Measurements from ENCODE around the gene RPS10.

RPS10 gene

DNA sequence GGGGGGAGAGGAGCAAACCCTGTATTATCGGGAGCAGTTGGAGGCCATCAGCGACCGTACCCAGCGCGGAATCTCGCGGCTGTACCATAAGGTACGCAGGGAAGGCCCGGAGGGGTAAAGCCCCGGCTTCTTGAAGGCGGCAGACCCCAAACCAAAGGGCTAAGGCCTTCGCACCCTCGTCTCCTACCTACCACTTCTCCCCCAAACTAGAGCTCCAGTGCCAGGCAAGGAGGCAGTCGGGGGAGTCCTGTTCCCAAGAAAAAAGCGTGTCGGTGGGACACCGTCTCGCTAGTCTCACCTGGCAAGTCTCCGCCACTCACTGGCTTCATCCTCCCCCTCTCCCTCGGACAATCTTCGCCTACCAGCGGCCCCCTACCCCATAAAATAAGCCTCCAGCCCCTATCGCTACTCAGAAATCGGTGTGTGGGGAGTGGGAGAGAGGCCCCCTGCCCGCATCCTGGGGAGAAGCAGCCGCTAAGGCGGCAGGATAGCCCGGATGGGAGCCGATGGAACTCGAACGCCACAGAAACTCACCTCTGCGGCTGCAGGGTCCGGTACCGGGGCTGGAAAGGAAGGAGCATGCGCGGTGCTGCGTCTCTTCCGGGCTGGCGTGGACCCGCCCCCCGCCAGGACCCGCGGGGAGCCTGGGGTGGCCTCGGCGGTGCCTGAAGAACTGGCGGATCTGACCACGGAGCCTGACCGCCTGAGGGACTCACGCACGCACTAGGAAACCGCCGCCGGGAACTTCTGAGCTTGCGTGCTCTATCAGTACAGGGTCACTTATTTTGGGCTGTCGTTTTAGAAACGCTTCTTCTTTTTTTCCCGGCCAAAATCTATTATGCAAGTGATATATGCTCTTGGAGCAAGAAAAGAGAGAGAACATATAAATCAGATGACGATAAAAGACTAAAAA, at the start of gene RPS10:
RPS10 (minus strand) TSS at position 572 of the 913 bp plus-strand sequence. CDS start 848 bp downstream, outside the sequence.
- DNase-seq (ENCODE audit: low spot score) = peak; percentile 89

DNA sequence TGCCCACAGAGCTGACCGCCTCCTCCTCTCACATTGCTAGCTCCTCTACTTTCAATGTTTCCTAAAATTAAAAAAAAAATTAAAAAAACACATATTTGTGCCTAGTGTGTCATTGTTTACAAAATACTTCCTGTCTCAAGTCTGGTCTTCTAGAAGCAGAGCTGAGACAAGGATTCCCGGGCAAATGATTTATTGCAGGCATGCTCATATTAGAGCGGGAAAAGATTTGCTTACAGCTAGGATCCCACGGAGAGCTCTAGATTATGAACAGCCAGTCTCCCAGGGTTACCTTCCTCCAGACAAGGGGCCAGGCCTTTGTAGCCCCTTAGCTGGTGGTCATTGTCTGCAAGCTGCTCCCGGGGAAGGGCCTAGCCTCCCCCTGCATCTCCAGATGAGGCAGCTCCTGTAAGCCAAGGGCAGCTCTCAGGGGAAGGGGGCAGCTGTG, 49.4 kb upstream of the RPS10 start:
- no peak for DNase-seq (ENCODE audit: low spot score)

DNA sequence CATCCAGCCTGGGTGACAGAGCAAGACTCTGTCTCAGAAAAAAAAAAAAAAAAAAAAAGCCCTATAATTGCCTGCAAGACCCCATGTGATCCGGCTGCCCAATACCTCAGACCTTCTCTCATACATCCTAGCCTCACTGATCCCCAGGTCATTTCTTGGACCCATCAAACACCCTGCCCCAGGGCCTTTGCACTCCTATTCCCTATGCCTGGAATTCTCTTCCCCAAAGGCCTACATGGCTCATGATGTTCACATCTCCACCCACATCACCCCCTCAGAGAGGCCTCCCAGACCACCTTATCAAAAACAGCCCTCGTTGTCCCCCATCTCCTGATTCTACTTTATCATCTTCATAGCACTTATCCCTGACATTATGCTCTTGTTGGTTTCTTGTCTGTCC, 48.9 kb upstream of the RPS10 start:
- DNase-seq (ENCODE audit: low spot score) = no peak

DNA sequence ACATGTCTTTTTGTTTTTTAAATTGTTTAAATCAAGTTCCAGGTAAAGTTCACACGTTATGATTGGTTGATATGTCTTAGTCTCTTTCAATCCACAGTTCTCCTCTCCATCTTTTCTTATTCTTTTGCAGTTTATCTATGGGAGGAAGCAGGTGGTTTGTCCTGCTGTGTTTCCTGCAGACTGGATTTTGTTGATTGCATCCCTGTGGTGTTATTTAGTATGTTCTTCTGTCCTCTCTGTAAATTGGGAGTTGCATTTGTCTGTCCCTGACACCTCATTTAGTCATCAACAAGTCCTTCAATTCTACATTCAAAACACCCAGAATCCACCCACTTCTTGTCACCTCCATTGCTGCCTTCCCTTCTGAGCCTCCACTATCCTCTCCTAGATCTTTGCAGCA, 48.1 kb upstream of the RPS10 start:
- no peak for DNase-seq (ENCODE audit: low spot score)

DNA sequence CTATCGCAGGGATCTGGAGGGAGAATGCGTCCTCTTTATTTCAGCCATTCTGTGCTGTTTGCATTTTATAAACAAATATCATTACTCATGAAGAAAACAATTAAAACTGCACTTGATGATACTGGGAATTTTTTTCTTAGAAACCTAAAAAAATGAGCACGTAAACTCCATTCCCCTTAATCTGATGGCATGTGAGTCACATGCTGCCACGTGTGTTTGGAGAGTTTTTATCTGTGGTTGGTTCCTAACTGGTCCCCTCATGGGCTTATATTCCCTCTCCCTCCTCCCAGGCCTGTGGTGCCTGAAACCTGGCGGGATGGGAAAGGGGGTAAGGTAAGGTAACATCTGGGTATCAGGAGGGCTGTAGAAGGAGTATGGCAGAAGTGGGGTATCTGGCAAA, 46.6 kb upstream of the RPS10 start:
- DNase-seq (ENCODE audit: low spot score) = no peak

DNA sequence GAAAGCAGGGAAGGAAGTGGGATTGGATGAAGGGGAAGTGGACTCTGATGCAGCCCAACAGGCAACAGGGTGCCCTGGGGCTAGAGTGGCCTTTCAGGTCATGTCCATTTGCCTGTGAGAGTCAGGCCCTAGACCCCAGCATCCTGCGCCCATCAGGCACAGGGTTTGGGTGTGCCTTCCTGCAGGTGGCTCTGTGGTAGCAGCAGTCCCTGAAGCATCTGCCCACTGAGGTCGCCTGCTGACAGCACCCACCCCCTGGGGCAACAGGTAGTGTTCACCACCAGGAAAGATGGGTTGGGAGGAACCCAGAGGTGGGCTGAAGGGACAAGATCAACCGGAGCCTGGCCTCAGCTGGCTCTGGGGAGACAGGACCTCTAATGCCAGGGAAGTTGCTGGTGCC, 43.6 kb upstream of the RPS10 start:
- DNase-seq (ENCODE audit: low spot score) = no peak

DNA sequence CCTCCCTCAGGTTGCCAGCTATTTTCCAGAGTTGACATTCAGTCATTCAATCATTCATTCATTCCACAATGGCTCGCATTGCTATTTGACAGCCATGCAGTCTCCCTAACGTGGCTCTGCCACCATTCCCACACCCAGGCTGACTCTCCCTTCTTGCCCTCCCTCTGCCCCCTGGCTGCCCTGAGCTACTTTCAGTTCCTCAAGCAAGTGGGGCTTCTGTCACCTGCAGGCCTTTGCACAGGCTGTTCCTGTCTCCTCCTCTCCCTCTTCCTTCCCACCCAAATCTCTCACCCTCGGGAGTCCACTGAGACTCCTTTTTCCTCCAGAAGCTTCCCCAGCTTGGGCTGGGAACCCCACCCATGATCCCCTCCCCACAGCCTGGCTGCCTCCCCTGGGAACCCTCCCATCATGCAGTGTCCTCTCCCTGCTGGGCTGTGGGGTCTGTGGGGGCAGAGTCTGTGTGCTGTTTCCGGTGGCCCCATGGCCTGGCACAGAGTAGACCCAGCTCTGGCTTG, 42.6 kb upstream of the RPS10 start:
- no peak for DNase-seq (ENCODE audit: low spot score)

DNA sequence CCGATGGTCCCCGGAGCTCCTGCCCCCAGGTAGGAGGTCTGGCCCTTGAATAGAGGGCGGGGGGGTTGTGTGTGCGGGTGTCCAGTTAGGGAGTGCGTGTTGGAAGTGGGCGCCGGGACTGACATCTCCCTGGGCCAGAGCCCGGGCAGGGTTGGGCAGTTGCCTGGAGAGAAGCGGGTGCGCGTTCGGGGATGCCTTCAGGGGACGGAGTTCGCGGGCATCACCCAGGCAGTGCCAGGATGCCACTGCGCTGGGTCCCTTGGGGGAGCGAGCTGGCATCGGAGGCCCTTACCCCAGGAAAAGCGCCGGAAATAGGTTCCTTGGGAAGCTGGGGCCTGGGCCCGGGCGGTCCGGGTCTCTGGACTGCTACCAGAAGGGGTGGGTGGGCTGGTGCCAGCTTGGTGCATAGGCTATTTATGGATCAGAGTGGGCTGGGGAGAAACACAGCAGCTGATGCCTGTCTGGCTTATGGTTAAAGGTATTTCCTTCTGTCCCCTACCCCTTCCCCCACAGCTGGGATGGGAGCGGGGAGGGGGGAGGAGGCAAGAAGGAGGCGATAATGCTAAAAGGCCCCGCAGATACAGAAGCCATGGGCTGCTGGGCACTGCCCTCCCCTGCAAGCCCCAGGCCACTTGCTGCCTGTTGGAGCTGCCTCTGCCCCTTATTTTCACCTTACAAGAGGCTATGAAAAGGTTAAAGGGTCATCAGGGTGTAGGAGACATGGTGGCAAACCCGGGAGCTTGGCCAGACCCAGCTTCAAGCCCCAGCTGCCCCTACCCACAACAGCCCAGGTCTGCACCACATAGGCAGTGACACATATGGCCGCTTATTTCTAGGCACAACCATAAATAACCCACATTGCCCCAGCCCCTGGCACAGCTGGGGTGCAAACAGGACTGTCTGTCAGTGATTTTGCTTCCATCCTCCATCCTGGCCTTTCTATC, 40.6 kb upstream of the RPS10 start:
- DNase-seq (ENCODE audit: low spot score) = no peak

DNA sequence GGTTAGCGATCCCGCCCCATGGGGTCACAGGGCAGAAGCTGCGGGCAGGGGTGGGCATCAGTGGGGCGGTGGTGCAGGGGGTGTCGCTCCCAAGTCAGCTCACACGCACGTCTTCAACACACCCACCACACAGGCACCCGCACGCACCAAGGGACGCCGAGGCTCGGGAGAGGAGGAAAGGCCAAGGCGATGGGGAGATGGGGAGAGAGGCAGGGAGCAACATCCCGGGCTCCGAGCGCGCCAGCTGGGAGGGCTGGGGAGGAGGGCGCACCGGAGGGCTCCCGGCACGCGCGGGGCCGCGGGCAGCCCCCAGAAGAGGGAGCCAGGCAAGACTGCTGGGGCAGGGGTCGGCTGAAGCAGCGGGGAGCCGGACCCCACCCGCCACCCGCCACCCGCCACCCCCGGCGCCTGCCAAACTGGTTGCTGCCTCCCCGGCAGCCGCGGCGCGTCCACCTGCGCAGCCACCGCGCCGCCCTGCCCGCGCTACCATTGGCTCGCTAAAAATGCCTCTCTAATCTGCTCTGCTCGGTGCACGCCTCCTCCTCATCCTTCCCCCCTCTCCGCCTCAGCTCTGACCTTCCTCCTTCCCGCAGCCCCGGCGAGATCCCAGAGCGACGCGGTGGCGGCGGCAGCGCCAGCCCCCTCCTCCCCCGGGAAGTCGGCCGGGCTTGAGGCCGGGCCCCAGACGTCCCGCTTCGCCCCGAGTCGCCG, 39.8 kb upstream of the RPS10 start, which contains the start of gene PACSIN1:
PACSIN1 (plus strand) TSS at position 546 of the 711 bp plus-strand sequence. CDS start 60,230 bp downstream, outside the sequence.
- DNase-seq (ENCODE audit: low spot score) = no peak

DNA sequence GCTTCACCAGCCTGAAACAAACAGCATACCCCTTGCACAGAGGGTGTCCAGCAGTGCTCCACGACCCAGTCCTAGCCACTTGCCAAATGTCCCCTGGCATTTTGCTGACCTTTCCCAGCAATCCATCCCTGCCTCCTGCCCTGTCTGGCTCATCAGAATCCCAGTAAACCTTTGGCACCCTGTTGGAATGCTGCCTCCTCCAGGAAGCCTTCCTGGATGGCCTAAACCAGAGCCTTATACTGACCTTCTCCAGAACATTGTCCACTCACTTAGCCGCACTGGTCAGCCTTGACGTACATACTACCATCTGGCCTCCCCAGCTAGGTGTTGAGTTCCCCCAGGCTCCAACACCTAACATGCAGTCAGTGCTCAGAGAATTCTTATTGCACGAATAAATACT, 38.0 kb upstream of the RPS10 start:
- DNase-seq (ENCODE audit: low spot score) = no peak

DNA sequence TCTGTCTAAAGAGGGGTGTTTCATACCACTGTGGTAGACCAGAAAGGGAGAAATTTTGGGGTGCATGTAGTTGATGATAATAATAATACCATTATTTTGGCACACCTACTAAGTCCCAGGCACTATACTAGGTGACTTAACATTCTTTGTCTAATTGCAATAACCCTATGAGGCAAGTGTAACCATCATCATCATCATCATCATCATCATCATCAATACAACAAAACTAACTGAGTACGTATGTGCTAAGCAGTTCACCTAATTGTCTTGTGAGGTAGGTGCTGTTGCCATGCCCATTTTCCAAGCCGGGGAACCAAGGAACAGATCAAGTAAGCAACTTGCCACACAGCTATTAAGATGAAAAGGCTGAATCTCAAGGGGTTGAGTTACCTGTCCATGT, 37.4 kb upstream of the RPS10 start:
- no peak for DNase-seq (ENCODE audit: low spot score)

DNA sequence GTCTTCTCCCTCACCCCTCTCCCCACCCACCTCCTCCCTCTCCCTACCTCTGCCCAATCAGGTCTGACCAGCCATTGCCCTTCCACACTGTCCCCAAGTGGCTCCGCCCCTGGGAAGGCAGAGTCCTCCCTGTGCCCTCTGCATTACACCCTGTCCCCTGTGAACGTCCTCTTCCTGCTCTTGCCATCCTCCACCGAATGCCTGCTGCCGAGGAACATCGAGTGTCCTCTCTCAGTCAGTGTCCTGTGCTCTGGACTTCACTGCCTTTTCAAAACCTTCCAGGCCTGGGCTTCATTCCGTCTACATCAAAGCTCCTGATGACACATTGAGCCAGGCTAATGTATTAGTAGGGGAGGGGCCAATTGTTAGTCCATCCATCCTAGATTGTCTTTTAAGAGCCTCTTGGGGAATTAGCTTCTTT, 36.7 kb upstream of the RPS10 start:
- no peak for DNase-seq (ENCODE audit: low spot score)

DNA sequence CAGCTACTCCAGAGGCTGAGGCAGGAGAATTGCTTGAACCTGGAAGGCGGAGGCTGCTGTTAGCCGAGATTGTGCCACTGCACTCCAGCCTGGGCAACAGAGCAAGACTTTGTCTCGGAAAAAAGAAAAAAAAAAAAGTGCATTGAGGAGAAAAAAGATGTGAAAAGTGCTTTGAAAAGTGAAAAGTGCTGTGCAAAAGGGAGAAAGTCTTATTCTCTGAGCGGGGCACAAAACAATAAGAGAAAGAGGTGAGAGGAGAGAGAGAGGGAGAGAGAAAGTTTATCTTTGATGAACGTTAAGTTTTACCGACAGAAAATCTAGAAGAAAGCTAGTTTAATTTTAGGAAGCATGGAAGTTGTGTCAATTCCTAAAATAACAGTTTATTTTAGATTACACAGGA, 36.1 kb upstream of the RPS10 start:
- no peak for DNase-seq (ENCODE audit: low spot score)

DNA sequence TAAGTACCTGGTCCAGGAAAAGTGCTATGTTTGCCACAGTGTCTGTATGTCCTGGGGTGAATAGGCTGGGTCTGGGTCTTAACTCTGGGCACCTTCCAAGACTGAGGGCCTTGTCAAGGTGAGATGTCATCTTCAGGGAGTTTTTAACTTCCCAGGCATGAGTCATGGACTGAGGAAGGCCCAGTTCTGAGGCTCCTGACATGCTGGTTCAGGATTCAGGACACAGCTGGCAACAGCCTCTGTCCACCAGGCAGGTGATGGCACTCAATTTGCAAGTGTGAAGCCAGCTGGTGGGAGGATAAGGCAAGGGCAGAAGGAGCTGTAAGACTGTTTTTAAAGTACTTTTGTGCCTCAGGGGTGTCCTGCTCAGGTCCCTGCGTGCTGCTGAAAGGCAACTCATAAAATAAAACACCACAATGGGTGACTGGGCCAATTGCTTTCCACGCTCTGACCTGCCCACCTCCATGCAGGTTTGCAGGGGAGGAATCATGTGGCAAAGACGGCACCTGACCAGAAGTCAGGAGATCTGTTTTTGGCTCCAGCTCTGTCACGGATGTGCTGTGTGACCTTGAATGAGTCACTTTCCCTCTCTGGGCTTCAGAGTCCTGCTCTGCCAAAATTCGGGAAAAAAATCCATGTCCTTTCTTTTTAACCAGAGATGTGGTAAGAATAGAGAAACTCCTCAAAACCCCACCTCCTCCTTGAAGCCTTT, 35.1 kb upstream of the RPS10 start:
- DNase-seq (ENCODE audit: low spot score) = no peak

DNA sequence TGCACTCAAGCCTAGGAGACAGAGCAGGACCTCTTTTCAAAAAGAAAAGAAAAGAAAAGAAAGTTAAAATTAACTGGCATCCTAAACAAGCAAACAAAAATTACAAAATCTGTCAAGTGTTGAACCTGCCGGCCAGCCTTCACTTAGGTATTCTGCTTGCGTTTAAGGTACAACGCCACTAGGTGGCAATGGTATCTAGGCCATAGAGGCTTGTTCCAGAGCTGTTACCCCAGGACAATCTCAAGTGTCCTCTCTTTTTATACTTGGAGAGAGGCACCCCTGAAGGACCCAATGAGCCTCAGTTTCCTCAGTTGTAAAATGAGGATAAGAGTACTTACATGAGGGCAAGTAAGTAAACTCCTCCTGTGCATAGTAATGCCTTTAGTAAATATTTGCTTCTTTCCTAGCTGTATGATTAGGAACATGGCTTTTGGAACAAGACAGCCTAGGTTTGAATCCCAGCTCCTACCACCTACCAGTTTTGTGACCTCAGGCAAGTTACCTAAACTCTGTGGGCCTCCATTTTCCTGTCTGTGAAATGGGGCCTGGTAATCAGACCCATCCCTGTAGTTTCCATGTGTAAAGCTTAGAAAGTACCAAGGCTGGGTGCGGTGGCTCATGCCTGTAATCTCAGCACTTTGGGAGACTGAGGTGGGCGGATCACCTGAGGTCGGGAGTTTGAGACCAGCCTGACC, 34.2 kb upstream of the RPS10 start:
- peak; percentile 61 for DNase-seq (ENCODE audit: low spot score)

DNA sequence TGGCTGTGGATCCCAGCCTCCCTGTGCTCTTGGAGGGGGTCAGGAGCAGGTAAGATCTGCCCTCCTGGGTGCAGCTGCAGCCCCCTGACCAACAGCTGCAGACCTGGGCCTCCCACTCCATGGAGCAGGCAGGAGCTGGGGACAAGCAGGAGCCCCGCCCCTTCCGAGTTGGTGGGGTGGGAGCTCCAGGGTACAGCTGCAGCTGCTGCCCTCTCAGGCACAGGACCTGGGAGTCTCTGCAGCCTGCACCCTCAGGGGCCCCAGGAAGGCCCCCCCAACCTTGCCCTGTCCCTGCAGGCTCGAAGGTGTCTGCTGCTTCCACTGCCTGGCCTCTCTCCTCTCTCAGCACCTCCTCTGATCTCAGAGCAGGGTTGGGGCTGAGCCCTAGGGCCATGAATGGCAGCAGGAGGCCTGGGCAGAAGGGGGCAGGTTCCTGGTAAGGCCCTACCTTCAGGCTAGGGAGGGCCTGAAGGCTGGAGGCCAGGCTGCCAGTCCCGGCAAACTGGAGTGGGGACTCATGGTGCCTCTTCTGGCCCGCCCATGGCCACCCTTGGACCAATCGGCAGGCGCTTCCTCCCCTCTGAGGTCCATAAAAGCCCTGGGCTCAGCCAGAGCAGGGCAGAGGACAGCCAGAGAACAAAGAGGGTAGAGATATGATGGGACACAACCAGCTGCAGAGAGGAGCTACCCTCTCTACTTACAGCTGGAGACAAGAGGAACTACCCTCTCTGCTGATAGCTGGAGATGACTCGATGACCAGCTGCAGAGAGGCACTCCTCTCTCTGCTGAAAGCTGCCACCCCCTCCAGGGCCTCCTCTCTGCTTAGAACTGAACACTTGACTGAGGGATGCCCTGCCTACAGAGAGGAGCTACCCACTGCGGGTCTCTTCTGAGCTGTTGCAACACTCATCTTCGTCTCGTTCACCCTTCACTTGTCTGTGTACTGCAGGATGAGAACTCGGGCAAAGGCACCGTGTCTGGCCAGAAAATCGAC, 32.2 kb upstream of the RPS10 start:
- no peak for DNase-seq (ENCODE audit: low spot score)

DNA sequence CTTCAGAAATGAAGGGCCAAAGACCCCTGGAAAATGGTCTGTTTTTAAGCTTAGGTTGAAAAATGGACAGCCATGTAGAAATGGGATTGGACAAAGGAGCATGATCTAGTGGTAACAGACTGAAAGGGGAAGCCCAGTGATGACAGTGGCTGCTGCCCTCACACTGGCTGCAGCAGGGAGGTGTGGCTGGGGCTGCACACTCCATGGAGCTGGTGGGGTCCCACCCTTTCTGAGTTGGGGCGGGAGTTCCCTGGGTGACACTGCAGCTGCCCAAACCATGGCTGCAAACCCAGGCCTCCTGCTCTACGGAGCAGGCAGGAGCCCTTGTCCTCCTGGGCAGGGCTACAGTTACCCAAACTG, 31.5 kb upstream of the RPS10 start:
- no peak for DNase-seq (ENCODE audit: low spot score)

DNA sequence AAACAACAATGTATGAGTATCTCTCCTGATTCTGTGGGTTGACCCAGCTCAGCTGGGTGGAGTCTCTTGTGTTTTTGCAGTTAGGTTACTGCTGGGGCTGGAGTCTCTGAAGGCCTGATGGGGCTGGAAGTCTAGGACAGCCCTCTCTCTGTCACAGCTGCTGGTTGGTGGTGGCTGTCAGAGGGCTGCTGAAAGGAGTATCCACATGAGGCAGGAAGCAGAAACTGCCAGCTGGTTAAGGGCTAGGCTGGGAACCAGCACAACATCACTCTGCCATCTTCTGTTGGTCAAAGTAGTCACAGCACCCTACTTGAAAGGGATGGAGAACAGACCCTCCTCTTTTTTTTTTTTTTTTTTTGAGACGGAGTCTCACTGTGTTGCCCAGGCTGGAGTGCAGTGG, 30.0 kb upstream of the RPS10 start:
- DNase-seq (ENCODE audit: low spot score) = no peak

DNA sequence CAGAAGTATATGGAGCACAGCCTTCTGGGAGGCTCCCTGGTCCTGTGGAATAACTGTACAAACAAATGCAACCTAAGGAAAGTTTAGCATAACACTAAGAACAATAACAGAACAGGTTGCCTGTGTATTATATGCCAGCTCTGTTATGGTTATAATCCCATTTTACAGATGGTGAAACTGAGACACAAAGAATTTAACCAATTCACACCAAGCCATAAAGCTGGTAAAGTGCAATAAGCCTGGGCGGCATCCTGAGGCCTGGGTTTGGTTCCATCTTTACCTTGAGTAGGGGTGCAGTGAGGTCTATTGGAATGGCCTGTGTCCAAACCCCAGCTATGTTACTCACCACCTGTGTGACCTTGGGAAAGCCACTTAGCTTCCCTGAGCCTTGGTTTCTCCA, 25.3 kb upstream of the RPS10 start:
- DNase-seq (ENCODE audit: low spot score) = no peak

Measured in CD4-positive, alpha-beta T cell treated with Interleukin-6 at 100 ng/mL for 8 hours (primary cell).